WI38 (cell line): ENCODE data around the gene SHC3.

ENCODE experiments used
- H3K4me3 ChIP-seq: 2 replicates; pipeline ENCODE4 v1.5.1; 2011; ENCODE audit warnings: low read depth, mild to moderate bottlenecking, control low read depth, low read length
- CTCF ChIP-seq: IDR thresholded peaks from 2 replicates; pipeline ENCODE4 v1.5.1; 2012; ENCODE audit warnings: low read depth, mild to moderate bottlenecking, control low read depth, low read length

The SHC3 gene

GRCh38 chr9:89120704-89121103 is 57.9 kb downstream of the SHC3 start:
- no peak overlapping the region for H3K4me3 ChIP-seq
- TF ChIP-seq CTCF, result no peak

GRCh38 chr9:89116805-89117192 is 61.8 kb downstream of the SHC3 start:
- TF ChIP-seq CTCF, result no peak
- no peak overlapping the region for H3K4me3 ChIP-seq

GRCh38 chr9:89116064-89116804 is 62.4 kb downstream of the SHC3 start:
- no peak for TF ChIP-seq CTCF

GRCh38 chr9:89115426-89115825 is 63.2 kb downstream of the SHC3 start:
- TF ChIP-seq CTCF, result no peak
- no peak overlapping the region for H3K4me3 ChIP-seq

More at GRCh38 chr9:89116064-89116804, 62.4 kb downstream of the SHC3 start:
- no peak overlapping the region for H3K4me3 ChIP-seq

GRCh38 chr9:89114741-89115140 is 63.9 kb downstream of the SHC3 start:
- H3K4me3 ChIP-seq, result no peak overlapping the region
- no peak for TF ChIP-seq CTCF

GRCh38 chr9:89113851-89114250 is 64.8 kb downstream of the SHC3 start:
- no peak for TF ChIP-seq CTCF
- H3K4me3 ChIP-seq, result no peak overlapping the region

GRCh38 chr9:89112243-89112642 is 66.4 kb downstream of the SHC3 start:
- TF ChIP-seq CTCF, result no peak
- no peak overlapping the region for H3K4me3 ChIP-seq
